Mesothelial cell of epicardium (in vitro differentiated cells): ENCODE data around the gene ING2. TPM values are rescaled to one million over a fixed set of nuclear protein-coding genes. Genes with fewer than 3 reads are reported as not detected.

ENCODE experiments used
- DNase-seq, 2 experiments: peaks; one replicate each; pipeline ENCODE4 v3.0.0; 2021; ENCODE audit warnings: low spot score in 2 of 2; ENCODE audit not compliant: unreplicated experiment in 2 of 2
- H3K27ac Mint-ChIP-seq: 2 replicates; pipeline ENCODE4 v1.8.0; 2021; ENCODE audit warnings: mixed read lengths
- H3K27me3 Mint-ChIP-seq: 2 replicates; pipeline ENCODE4 v1.8.0; 2021; ENCODE audit warnings: low read depth, mixed read lengths
- H3K36me3 Mint-ChIP-seq: 2 replicates; pipeline ENCODE4 v1.8.0; 2021; ENCODE audit warnings: mixed read lengths
- H3K4me1 Mint-ChIP-seq: 2 replicates; pipeline ENCODE4 v1.8.0; 2021; ENCODE audit warnings: mixed read lengths
- H3K4me3 Mint-ChIP-seq: 2 replicates; pipeline ENCODE4 v1.8.0; 2021; ENCODE audit warnings: mild to moderate bottlenecking, moderate library complexity, mixed read lengths
- H3K9me3 Mint-ChIP-seq: 2 replicates; pipeline ENCODE4 v1.8.0; 2021; ENCODE audit warnings: mixed read lengths
- CTCF ChIP-seq: fragments of 200-600 bp; sonication (generic); IDR thresholded peaks from one replicate; pipeline ENCODE4 v1.5.0; 2021; ENCODE audit warnings: antibody characterized with exemption; ENCODE audit not compliant: unreplicated experiment
- total RNA-seq: library from RNA; stranded (reverse); gene quantifications from 3 replicates; pipeline ENCODE4 v1.2.1, GENCODE V29; 2021

ING2 gene
- total RNA-seq, 1 donor from 2014 or later = 11.3 TPM

DNA sequence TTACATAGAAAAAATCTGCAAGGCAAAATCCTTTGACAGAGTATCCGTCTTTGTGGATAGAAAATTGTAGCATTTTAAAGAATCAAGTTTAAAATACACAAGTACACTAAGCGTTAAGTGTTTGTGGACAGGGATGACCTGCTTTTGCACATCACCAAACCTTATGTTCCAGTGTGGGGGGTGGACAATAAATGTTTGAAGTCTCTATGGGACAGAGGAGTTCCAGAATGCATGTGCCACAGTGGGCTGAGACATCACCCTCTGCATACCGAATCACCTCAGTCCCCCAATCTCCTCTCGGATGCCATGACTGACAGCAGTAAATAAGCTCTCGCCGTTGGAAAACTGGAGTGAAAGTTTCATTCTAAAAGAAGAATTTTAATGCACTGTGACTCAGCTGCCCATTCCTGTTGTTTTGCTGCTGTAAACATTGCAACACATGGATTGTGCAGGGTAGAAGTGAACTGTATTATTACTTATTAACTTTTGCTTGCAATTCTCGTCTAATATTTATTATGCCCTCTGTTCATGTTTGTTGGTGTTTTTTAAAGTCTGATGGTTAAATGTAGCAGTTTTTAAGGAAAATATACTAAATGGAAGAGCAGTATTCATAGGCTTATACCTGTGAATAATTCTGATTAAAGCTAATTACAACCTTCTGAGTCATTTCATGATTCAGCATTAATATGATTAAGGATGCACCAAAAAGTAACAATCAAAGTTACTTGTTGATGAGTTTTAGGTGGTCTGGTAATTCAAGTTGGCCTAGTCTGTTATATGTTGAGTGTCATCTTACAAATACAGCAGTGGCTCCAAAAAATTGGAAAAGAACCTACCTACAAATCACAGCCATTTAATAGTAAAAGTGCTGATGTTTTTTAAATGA is 36.4 kb upstream of the ING2 start:
- no peak overlapping the region for H3K4me3 Mint-ChIP-seq
- H3K27ac Mint-ChIP-seq = peak overlapping the region; percentile 76
- H3K27me3 Mint-ChIP-seq = no peaks in the 10 kb centered on the region
- DNase-seq = no peak
- TF ChIP-seq CTCF = no peak
- H3K4me1 Mint-ChIP-seq = peaks cover 19% of the 10 kb centered on the region
- peaks cover 20% of the 10 kb centered on the region for H3K36me3 Mint-ChIP-seq
- H3K9me3 Mint-ChIP-seq = peaks cover 14% of the 10 kb centered on the region

DNA sequence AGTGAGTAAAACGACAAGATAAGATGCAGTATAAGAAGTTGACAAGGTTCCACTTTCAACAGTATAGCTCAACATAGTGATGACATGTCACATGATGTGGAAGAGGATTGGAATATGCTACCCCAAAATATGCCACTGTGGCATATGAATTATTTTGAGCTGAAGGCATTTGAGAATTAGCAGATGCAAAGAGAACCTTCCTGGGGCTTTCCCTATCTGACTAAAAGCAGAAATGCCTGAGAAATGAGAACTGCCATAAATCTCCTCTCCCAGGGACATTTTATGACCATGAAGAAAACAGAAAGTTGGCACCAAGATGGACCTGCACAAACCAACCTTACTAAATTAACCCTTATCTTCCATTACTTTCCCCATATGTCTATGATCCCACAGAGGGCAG is 35.6 kb upstream of the ING2 start:
- Mint-ChIP-seq H3K27me3 (no peaks in the 10 kb centered on the region), H3K27ac (peak overlapping the region; percentile 44), H3K4me3 (no peak overlapping the region), H3K4me1 (peaks cover 19% of the 10 kb centered on the region), H3K36me3 (peaks cover 16% of the 10 kb centered on the region), H3K9me3 (peaks cover 14% of the 10 kb centered on the region)
- no peak for DNase-seq
- no peak for TF ChIP-seq CTCF

DNA sequence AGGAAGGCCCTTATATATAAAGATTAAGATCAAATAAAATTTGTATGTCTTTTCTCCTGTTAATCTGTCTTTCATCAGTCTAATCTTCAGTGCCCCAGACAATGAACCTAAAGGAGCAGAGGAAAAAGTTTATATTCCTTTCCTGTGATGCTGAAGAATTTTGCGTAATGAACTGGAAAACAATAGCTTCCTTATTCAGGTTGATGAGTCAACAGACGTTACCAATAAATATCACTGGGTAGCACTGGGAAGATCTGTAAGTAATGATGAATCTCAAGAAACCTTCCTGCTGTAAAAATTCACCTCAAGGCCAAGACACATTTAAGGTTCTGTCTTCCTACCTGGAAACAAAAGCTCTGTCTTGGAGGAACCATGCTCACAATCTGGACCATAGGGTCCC is 34.9 kb upstream of the ING2 start:
- no peak overlapping the region for H3K4me3 Mint-ChIP-seq
- H3K4me1 Mint-ChIP-seq = peaks cover 19% of the 10 kb centered on the region
- TF ChIP-seq CTCF = no peak
- H3K36me3 Mint-ChIP-seq = peaks cover 15% of the 10 kb centered on the region
- peaks cover 14% of the 10 kb centered on the region for H3K9me3 Mint-ChIP-seq
- no peak for DNase-seq
- no peaks in the 10 kb centered on the region for H3K27me3 Mint-ChIP-seq
- H3K27ac Mint-ChIP-seq = peak overlapping the region; percentile 97

GRCh38 chr4:183470821-183471220 is 34.0 kb upstream of the ING2 start:
- Mint-ChIP-seq H3K36me3 (peaks cover 15% of the 10 kb centered on the region), H3K27ac (peak overlapping the region; percentile 97), H3K9me3 (peaks cover 14% of the 10 kb centered on the region), H3K4me3 (peak overlapping the region; percentile 6), H3K4me1 (peaks cover 19% of the 10 kb centered on the region), H3K27me3 (no peaks in the 10 kb centered on the region)
- no peak for TF ChIP-seq CTCF
- DNase-seq = no peak

DNA sequence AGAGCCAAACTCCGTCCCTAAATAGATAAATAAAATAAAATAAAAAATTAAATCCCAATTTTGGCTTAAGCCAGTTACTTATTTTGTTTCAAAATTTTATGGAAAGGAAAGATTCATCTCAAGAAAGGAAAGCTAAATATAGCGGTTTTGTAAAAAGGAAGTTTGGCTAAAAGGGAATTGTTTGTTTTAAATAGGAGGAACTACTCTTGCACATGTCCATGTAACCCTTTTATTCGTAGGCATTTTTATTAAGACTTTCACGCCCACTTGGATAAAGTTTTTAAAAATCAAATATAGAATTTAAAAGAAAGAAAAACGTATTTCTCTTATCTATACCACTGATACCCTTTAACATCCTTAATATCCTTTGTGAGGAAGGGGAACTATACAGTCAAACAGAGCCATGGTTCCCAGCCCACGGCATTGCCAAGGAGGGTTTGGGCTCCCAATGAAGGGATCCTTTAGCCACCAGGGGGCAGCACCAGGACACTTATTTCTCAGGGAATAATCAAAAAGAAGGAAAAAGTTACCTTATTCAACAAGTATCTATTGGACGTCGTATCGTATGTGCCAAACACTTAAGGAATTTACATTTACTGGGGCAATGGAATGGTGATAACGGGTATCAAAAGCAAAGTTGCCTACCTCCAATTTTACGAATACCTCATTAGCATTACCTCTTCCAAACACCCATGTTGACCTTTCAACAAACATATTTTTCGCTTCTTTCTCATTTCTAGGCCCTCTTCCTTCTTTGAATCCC is 32.7 kb upstream of the ING2 start:
- Mint-ChIP-seq H3K27ac (no peak overlapping the region), H3K4me3 (no peak overlapping the region), H3K9me3 (peaks cover 14% of the 10 kb centered on the region), H3K36me3 (peaks cover 15% of the 10 kb centered on the region), H3K27me3 (no peaks in the 10 kb centered on the region), H3K4me1 (peaks cover 19% of the 10 kb centered on the region)
- TF ChIP-seq CTCF = peak; percentile 94
- DNase-seq = peak; percentile 77 to 93
